WI38 (cell line): ENCODE data around the gene AGR2.

Experiments
- H3K4me3 ChIP-seq: 2 replicates; pipeline ENCODE4 v1.5.1; 2011; ENCODE audit warnings: low read depth, mild to moderate bottlenecking, control low read depth, low read length
- TF ChIP-seq, protein P1 (sequence below): IDR thresholded peaks from 2 replicates; pipeline ENCODE4 v1.5.1; 2012; ENCODE audit warnings: low read depth, mild to moderate bottlenecking, control low read depth, low read length

The AGR2 gene

GRCh38 chr7:16764942-16765341, 39.9 kb downstream of the AGR2 start:
- TF ChIP-seq, protein P1, sequence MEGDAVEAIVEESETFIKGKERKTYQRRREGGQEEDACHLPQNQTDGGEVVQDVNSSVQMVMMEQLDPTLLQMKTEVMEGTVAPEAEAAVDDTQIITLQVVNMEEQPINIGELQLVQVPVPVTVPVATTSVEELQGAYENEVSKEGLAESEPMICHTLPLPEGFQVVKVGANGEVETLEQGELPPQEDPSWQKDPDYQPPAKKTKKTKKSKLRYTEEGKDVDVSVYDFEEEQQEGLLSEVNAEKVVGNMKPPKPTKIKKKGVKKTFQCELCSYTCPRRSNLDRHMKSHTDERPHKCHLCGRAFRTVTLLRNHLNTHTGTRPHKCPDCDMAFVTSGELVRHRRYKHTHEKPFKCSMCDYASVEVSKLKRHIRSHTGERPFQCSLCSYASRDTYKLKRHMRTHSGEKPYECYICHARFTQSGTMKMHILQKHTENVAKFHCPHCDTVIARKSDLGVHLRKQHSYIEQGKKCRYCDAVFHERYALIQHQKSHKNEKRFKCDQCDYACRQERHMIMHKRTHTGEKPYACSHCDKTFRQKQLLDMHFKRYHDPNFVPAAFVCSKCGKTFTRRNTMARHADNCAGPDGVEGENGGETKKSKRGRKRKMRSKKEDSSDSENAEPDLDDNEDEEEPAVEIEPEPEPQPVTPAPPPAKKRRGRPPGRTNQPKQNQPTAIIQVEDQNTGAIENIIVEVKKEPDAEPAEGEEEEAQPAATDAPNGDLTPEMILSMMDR = no peak
- H3K4me3 ChIP-seq = no peak overlapping the region

DNA sequence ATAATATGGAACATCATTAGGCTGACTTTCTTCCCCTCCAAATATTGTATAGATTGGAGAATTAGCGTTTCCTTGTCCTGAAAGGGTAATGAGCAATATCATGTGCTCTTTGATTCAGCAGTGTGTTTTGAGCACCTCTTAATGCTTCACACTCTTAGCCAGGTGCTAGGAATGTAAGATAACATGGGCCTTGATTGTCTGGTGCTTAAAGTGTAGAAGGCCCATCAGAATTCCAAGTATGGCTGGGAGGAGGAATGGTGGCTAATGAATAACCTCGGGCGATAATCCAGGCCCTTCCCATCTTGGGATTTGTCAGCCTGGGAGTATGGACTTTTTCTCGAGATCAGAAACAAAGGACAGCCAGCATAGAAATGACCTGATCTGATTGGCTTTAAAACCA, 42.6 kb downstream of the AGR2 start:
- TF ChIP-seq, protein P1 = no peak
- no peak overlapping the region for H3K4me3 ChIP-seq

DNA sequence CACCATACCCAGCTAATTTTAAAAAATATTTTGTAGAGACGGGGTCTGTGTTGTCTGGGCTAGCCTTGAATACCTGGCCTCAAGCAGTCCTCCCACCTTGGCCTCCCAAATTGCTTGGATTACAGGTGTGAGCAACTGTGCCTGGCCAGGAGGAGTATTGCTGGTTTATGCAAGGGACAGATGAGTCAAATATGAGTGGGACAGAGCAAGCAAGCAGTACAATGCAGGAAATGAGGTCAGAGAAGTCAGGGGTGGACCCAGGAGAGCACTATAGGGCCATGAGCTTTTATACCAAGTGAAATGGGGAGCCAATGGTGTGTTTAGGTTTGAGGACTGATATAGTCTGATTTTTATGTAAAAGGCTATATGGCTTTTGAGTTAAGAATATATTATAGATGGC, 45.0 kb downstream of the AGR2 start:
- H3K4me3 ChIP-seq = no peak overlapping the region
- TF ChIP-seq, protein P1 = no peak

DNA sequence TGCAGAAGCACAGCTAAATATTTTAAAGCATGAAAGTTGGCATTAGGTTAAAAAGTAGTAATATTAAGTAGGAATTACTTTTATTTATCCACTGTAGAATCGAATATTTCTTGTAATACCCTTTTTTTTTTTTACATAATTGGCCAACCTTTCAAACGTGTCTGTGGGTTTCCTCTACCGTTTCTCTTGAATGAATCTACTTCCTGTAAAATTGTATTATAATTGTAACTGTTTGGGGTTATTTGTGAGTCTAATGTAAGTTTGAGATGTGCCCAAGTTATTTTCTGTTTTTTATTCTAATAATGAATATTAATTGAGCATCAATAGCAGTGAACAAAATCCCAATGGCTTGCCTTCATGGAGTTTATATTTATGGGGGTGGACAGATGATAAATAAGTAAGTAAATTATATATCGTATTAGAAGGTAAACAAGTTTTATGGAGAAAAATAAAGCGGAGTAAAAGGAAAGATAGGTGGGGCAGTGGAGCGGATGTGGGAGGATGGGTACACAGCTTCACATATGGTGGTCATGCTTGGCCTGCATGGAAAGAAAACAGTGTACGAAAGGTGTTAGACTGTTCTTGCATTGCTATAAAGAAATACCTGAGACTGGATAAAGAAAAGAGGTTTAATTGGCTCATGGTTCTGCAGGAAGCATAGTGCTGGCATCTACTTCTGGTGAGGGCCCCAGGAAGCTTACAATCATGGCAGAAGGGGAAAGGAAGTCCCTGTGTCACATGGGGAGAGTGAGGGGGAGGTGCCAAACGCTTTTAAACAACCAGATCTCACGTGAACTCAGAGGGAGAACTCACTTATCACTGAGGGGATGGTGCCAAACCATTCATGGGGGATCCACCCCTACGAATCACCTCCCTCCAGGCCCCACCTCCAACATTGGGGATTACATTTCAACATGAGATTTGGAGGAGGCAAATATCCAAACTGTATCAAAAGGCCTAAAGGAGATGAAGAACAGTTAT, 45.9 kb downstream of the AGR2 start:
- TF ChIP-seq, protein P1 = no peak
- H3K4me3 ChIP-seq = no peak overlapping the region

DNA sequence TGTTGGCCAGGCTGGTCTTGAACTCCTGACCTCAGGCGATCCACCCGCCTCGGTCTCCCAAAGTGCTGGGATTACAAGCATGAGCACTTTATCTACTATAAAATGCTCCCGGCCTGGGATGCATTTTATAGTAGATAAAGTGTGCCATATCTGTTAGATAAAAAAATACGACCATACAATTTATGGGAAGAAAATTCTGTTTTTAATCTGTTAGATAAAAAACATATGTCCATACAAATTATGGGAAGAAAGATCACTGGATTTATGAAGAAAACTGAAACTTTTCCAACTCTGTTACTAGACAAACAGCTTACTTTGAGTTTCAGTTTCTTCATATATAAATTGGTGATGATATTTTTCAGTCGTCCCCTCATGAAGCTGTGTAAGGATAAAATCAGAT, 46.8 kb downstream of the AGR2 start:
- H3K4me3 ChIP-seq = no peak overlapping the region
- TF ChIP-seq, protein P1 = no peak

DNA sequence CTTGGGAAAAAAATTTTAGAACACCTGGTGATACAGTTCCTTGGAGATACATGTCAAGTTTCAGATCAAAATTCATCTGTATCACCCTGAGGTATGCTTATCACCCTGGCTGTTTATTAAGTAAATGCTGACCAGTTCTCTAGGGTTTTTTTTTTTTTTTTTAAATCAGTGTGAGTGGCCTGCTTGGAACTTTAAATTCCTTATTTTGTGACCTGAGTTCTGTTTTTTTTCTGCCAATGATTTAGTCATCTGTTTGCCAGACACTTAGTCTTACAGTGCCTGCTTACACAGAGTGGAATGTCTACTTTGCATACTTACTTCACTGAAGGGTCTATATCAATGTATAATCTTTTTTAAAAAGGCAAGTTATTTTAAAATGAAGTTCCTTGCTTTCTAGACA, 49.4 kb downstream of the AGR2 start:
- H3K4me3 ChIP-seq = no peak overlapping the region
- TF ChIP-seq, protein P1 = no peak

DNA sequence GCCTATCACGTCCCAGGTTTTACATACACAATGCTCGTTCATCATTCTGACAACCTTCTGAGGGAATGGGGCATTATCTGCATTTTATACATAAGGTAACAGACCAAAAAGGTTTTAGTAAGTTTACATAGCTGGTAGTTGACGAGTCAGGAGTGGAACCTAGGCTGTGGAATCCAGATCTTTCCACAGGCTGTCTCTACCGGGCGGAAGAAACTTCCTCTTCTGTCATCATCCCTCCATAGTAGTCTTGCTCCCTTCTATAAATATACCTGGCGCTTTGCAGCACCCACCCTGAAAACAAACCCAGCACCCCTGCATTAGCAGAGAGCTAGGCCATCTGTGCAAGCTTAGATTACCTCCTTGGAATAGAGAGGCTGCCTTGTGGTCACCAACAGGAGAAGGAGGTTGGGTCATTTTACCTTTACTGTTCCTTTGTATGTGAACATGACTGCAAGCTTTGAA, 49.9 kb downstream of the AGR2 start:
- TF ChIP-seq, protein P1 = no peak
- H3K4me3 ChIP-seq = no peak overlapping the region
